ENCODE data around the gene AGPAT4. TPM values are rescaled to one million over a fixed set of nuclear protein-coding genes. Genes with fewer than 3 reads are reported as not detected.

The AGPAT4 gene
- total and polyA plus RNA-seq, 2 donors (not counting 1 experiment from before 2014, with no cell fraction given), result 4.4 to 6.1 TPM

- H3K27ac ChIP-seq (ENCODE audit: low read length in 2 of 2), result no peak overlapping the region
- H3K9me3 Mint-ChIP-seq (ENCODE audit: insufficient read depth), result no peaks in the 10 kb centered on the region
- H3K27me3 Mint-ChIP-seq, result no peaks in the 10 kb centered on the region
- POLR2A ChIA-PET, result no interaction called here
- WGBS (ENCODE audit: insufficient coverage), result 89% methylated on average over 9 of the region's 15 CpGs
- H3K4me3 Mint-ChIP-seq, result no peak overlapping the region
- no peaks in the 10 kb centered on the region for H3K27me3 ChIP-seq (replicated peaks in 1 of 4; ENCODE audit: control extremely low read depth in 1 of 4, control insufficient read depth in 3 of 4, insufficient read depth in 4 of 4, low read length in 3 of 4)
- no peaks in the 10 kb centered on the region for H3K79me2 ChIP-seq (ENCODE audit: control insufficient read depth, insufficient read depth, low read length)
- TF ChIP-seq CTCF (IDR thresholded peaks at IDR 0.05) (no peak), EZH2 (IDR thresholded peaks at IDR 0.05; ENCODE audit: borderline replicate concordance, insufficient read depth, low read depth, low read length, poor library complexity, severe bottlenecking) (no peak)
- no peaks in the 10 kb centered on the region for H4K20me1 ChIP-seq (ENCODE audit: control insufficient read depth, insufficient read depth, low read length, poor library complexity, severe bottlenecking)
- no peak for ATAC-seq (ENCODE audit: low read depth)
- intact Hi-C loops (cut with micrococcal nuclease), result no loop called here
- no peaks in the 10 kb centered on the region for H3K4me1 ChIP-seq (ENCODE audit: control insufficient read depth in 2 of 2, insufficient read depth in 2 of 2, low read length in 2 of 2)
- H3K27ac Mint-ChIP-seq, result no peak overlapping the region
- no peak overlapping the region for H3K4me2 ChIP-seq (replicated peaks; ENCODE audit: low read depth, low read length, poor library complexity, severe bottlenecking)
- peaks cover 0 to 4% of the 10 kb centered on the region in 2 experiments for H3K36me3 ChIP-seq (replicated peaks in 1 of 2; ENCODE audit: control extremely low read depth in 1 of 2, control insufficient read depth in 1 of 2, extremely low read depth in 1 of 2, insufficient read depth in 2 of 2, low read length in 1 of 2)
- no peak overlapping the region for H3K9ac ChIP-seq (ENCODE audit: low read length)
- no peak overlapping the region for H3K4me3 ChIP-seq (ENCODE audit: control extremely low read depth in 1 of 5, extremely low read depth in 1 of 5, insufficient read depth in 1 of 5, low read depth in 2 of 5, low read length in 4 of 5)
- H3K9me3 ChIP-seq (ENCODE audit: control extremely low read depth in 1 of 3, control insufficient read depth in 2 of 3, insufficient read depth in 1 of 3, low read length in 2 of 3), result peaks cover 0 to under 1% (median 0%) of the 10 kb centered on the region in 3 donors
- H3K4me1 Mint-ChIP-seq, result peaks cover 4% of the 10 kb centered on the region
- H2AFZ ChIP-seq (ENCODE audit: insufficient read depth, low read depth, low read length, poor library complexity, severe bottlenecking), result no peak overlapping the region
- DNase-seq, result no peak
- CTCF ChIA-PET, result no interaction called here
These were observed 46.6 kb downstream of the AGPAT4 start for GRCh38 chr6:161227004-161227960.

Measured in B cell (primary cell).